Stimulated activated CD4-positive, alpha-beta T cell treated with anti-CD3 and anti-CD28 coated beads, Interleukin-2, amount 100 ng/mL, for 24 hours (primary cell): ENCODE results near the gene UTP14C.
"Not testable (repeated sequence)": the region's sequence is repeated elsewhere in the genome, so short reads cannot be mapped to it uniquely, and the experiment has no call there.

Source experiments
- DNase-seq, 2 donors: peaks; one replicate each; pipeline ENCODE4 v3.0.0-alpha.2; 2020

UTP14C gene

DNA sequence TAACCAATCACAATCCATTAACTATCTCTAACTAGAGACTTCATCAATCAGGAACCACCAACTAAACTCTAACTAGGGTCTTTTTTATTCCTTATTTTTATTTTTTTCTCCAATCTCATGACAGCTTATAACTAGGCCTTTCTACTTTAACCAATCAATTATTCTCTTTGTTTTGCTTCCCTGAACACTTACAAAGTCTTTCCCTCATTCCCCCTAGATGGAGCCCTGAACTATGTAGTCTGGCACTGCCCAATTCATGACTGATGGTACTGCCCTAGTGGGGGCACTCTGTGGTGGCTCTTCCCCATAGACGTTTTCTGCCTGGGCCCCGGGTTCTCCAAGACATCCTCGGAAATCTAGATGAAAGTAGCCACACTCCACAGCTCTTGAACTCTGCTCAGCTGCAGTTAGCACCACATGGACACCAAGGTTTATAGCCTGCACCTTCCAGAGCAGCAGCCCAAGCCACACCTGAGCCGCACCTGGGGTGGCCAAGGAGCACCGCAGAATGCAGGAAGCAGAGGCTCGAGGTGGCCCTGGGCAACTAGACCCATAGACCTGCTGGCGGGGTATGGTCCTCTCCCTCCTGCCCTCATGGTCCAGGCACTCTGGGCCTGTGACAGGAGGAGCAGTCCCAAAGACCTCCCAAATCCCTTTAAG, 19.9 kb upstream of the UTP14C start:
- no peak for DNase-seq

DNA sequence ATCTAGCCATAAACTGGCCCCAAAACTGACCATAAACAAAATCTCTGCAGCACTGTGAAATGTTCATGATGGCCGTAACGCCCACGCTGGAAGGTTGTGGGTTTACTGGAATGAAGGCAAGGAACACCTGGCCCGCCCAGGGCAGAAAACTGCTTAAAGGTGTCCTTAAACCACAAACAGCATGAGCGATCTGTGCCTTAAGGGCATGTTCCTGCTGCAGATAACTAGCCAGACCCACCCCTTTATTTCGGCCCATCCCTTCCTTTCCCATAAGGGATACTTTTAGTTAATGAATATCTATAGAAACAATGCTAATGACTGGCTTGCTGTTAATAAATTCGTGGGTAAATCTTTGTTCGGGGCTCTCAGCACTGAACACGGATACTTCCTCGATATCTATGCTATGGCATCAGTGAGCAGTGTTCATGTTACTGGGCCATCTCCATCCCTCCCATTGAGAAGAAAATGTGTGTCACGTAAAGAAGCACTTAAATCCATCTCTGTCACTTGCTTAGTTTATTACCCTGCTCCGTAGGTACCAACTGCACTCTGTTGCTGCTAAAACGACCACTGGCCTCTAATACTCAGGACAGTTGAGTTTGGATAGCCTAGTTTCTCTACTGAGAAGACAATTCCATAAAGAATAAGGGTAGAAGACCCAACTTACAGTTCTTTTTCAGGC, 18.5 kb upstream of the UTP14C start:
- no peak for DNase-seq

DNA sequence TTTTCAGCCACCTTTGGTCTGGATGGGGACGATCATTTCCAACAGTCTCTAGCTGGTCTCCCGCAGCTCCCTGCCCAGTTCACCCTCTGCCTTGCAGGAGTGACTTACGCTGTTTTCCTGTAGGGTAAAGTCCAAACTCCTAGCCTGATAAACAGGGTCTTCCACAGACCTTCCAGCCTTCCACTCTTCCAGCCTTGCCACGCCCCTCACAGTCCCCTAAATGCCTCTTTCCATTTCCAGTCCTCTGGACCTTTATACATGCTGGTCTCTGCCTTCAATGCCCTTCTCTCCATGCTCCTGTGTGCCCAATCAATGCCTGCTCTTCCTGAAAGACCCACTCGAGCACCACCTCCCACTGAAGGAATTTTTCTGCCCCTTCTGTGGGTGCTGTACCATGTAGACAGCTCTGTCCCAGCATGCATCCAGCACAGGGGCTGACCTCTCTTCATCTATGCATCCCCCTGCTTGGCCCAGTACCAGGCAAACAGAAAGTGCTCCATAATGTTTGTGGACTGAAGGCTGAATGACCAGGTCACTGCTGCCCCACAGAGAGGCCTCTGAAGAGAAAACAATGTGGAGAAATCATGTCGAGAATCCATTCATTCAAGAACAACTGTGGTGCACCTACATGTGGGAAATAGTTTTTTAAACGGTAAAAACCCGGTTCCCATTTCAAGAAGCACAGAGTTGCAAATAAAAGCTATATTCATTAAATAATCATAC, 17.8 kb upstream of the UTP14C start:
- no peak for DNase-seq

DNA sequence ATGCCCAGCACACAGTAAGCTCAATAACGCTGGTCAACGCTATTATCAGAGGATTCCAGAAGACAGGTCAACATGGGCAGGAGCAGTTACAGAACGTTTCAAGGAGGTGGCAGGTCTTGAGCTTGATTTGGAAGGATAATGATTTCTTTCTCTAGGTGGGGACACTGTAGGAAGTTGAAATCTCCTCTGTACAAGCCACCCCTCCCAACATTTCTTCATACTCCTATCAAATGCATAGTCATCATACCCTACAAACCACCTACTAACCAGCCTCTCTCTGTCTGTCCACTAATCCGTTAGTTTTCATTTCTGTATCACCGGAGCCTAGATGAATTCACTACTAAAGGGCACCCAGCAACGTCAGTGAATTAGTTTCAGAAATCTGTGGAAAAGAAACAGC, 14.5 kb upstream of the UTP14C start:
- DNase-seq, result no peak

DNA sequence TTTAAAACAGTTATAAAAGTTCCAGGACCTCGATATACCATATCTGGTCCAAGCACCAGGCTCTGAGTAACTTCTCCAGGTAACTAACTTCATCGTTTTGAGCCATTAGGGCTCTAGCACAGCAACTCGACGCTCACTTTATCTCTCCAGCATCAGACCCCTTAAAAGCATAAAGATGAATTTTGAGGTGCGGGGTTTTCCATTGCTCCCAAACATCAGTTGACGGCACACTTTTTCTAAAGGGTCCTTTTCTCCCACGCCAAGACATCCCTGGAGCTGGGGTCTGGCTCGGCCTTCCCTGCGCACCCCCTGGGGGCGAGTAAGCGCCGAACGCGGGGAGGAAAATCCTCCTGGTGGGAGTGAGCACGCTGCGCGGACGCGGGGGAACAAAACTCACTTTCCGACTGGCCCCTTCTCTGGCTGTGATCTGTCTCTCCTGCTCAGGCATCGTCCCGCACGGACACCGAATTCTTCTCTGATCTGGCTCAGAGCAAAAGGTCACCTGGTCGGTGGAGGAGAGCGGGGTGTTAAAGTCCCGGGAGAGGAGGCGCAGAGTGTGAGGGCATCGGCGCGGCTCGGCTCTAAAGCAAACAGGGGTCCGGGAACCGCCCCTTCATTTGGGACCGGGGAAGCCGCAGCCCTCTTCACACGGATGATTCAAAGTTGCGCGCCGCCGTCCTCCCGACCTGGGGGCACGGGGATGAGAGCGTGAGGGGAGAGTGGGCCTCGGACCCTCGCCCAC, 13.4 kb upstream of the UTP14C start, which contains the start of gene ATP7B:
Gene ATP7B, minus strand, starts transcription at position 561 of the 742 bp plus-strand sequence. Its CDS starts 113 bp downstream, at position 448.
- DNase-seq, result peak; percentile 16 to 36

DNA sequence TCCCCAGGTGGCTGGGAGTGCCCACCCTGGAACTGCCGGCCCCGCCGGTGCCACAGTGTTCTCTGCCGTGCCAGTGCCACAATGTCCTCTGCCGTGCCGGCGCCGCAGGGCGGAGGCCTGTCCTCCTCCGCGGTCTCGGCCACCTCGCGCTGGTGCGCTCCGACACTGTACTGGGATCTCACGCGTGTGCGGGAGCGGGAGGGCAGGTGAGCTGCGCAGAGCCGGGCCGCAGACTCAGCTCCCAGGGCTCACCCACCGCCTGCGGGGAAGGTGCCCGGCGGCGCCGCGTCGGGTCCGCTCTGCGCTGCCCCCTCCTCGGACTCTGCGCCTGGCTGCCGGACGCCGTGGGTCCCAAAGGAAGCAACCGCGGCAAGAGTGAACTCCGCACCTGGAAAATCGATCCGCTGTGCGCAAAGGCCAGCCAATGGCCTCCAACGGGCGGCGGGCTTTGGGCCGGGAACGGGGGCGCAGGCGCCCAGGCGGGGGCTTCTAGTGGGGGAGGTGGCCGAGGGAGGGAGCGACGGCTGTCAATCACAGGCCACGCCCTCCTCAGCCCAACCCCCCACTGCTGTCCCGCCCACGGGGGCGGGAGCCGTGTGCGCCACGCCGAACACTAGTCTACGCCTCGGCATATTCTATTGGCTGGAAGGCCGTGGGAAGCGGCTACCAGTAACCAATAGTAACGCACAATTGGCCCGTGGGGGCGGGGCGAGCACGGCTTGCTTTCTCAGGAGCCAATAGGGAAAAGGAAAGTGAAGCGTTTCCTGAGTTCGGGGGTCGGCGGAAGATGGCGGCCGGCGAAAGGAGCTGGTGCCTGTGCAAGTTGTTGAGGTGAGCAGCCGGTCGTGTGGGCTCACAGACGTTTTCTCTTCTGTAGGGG, 12.6 kb upstream of the UTP14C start, which contains the start of gene ALG11:
Gene ALG11, plus strand, starts transcription at position 767 of the 880 bp plus-strand sequence. Its CDS starts 21 bp downstream, at position 788.
- peak; percentile 100 for DNase-seq

DNA sequence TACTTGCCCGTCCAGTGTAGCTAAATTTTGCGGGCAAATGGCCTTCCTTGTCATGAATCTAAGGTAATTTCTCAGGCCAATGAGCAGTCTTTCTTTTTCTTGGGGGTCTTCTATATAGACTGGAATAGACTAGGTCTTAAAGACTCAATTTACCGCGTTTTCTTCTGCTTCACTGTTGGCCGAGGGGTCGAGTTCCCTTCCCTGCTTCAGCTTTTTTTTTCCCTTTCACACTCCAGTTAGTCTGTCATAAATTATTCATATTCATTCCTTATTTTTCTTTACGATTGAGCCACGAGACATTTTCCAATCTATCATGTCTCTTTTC, 12.0 kb upstream of the UTP14C start:
- no peak for DNase-seq

DNA sequence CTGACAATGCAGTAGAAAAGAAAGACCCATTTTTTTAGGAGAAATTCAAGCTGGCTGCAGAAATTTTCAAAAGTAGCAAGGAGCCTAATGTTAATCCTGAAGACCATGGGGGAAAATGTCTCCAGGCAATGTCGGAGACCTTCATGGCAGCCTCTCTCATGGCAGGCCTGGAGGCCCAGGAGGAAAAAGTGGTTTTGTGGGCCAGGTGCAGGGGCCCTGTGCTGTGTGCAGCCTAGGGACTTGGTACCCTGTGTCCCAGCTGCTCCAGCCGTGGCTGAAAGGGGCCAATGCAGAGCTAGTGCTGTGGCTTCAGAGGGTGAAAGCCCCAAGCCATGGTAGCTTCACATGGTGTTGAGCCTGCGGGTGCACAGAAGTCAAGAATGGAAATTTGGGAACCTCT, 8.2 kb upstream of the UTP14C start:
- no peak for DNase-seq

DNA sequence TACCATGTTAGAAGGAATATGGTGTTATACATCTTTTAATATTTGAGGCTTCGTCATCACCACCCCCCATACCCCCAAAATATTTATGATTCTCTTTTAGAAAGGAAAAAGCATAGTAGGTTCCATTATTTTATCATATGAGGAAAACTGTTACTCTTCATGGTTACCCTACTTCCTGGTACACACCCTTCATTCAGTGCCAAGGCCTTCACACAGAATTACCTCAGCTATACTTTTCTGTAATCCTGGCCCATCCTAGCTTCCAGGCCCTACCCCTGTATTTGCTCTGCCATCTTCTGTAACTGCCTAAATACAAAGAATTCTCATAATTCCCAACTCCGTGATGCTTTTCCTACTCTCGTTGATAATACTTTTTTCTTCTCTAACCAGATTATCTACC, 4.3 kb upstream of the UTP14C start:
- DNase-seq, result no peak

DNA sequence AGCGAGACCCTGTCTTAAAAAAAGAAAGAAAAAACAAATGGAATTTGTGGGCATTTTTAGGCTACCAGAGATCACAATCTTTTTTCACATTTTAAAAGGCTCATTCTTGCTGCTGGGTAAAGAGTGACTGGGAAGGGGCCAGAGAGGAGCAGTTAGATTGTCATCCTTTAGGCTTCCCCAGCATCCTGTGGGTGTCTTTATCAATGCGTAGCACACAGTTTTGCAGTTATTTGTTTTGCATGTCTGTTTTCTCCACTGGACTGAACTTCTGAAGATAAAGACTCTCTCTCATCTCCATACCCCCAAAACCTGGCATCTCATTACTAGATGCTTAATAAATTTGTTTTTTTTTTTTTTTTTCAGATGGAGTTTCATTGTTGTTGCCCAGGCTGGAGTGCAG, 2.1 kb upstream of the UTP14C start:
- DNase-seq, result no peak

DNA sequence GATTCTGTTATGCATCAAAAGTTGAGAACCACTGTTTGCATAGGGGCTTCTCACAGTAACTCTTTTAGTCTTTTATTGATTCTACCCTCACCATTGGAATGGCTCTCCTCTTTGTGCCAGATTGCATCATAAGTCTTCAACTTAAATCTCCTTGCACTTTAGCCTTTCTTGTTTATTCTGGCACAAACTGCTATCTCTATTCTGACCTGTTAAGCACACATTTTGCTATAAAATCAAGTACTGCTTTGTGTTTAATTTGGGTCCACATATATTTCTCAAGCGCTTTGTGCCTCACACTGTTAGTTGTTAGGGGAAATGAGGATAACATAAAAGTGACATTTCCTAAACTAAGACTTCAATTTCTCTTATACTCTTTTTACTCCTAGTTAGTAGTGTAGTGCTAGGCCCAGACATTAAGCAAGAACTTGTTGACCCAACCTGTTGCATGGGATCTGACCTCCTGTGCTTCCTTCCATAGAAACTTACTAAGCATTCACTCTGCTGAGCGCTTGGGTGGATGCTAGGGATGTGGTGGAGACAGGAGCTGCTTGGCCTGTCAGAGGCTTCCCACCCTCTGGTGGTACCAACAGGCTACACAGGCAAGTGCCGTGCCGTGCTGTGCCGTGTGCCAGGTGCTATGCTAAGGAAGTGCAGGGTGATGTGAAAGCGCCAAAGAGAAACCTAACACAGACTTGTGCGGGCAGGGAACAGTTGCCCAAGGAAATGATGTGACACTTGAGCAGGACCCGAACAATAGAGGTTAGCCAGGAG, 1.2 kb downstream of the UTP14C start:
- no peak for DNase-seq

DNA sequence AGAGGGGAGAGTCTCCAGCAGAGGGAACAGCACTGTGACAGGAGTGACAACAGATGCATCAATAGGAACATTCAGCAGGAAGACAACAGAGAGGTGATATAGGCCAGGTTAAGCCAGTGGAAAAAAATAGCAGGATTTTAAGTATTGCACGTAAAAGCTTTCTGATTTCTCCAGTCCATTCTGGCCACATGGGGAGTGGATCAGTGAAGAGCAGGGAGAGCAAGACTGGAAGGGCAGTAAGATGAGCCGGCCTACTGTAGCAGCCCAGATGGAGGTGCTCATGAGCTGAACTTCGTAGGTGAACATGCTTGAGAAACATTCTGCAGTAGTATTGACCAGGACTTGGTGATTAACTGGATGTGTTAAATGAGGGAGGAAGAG, 1.7 kb downstream of the UTP14C start:
- DNase-seq, result no peak

DNA sequence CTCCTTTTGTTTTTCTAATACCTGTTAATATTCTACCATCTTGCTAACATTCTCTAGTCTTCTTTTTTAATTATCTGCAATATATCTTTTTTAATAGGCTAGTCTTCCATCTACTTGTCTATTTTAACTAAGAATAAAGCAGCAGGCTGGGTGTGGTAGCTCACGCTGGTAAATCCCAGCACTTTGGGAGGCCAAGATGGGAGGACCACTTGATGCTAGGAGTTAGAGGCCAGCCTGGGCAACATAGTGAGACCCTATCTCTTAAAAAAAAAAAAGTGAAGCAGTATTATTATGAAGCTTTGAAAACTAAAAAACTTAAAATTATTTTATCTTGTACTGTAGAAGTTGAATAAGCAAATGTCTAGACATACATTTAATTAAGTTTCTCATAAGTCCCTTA, 3.3 kb downstream of the UTP14C start:
- DNase-seq, result no peak

DNA sequence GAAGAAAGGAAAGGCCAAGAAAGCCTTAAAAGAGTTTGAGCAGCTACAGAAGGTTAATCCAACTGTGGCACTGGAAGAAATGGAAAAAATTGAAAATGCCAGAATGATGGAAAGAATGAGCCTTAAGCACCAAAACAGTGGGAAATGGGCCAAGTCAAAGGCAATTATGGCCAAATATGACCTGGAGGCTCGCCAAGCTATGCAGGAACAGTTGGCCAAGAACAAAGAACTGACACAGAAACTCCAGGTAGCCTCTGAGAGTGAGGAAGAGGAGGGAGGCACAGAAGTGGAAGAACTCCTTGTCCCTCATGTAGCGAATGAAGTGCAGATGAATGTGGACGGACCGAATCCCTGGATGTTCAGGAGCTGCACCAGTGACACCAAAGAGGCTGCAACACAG, 5.1 kb downstream of the UTP14C start:
- no peak for DNase-seq

DNA sequence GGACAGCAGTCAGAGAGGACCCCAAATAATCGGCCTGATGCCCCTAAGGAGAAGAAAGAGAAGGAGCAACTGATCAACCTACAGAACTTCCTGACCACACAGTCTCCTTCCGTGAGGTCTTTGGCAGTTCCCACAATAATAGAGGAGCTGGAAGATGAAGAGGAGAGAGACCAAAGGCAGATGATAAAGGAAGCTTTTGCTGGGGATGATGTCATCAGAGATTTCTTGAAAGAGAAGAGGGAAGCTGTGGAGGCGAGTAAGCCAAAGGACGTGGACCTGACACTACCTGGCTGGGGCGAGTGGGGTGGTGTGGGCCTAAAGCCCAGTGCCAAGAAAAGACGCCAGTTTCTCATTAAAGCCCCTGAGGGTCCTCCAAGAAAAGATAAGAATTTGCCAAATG, 5.9 kb downstream of the UTP14C start:
- DNase-seq, result not testable (repeated sequence)

DNA sequence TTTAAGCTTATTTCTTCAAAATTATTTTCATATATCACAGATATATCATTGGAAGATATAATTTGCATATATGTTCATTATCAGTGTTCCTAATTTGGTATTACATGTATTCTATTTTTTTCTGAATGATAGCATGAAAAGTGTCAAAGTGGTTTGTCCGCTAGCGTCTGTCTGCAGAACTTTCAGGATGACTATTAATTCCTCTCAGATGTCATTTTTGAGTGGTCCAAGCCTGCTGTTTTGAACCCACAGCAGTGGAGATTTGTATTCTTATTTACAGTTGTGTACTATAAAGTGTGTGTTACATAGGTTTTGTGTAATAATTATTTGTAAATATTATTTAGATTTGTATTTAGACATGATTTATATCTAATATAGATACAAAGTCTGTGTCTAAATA, 8.5 kb downstream of the UTP14C start:
- no peak for DNase-seq

DNA sequence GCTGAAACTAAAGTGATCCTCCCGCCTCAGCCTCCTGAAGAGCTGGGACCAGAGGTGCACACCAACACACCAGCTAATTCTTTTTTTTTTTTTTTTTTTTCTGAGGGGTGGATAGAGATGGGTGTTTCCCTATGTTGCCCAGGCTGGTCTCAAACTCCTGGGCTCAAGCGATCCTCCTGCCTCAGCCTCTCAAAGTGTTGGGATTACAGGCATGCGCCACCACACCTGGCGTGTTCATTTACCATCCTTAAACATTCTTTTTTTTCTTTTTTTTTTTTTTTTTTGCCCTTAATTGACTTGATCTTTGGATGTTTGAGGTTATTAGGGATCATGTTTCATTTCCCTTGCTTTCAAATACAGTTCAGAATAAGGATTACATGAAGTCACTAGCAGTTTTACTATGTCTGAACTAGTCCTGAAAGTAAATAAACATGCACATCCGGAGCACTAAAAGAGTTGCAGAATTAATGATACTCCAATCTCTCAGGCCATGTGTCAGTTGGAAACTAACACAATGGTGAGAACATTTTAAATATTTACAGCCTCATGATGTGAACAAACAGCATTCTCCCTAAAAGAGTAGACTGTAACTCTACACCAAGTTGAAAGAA, 10.2 kb downstream of the UTP14C start:
- DNase-seq, result no peak

DNA sequence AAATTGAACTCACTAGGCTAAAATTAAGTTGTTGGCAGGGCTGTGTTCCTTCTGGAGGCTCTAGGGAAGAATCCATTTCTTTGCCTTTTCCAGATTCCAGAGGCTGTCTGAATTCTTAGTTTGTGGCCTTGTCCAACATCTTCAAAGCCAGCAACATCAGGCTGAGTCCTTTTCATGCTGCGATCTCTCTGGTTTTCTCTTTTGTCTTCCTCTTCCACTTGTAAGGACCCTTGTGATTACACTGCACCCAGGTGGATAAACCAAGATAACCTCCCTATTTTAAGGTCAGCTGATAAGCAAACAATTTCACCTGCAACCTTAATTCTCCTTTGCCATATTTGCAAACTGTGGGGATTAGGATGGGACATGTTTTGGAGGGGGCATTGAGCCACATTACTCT, 11.5 kb downstream of the UTP14C start:
- DNase-seq, result no peak

DNA sequence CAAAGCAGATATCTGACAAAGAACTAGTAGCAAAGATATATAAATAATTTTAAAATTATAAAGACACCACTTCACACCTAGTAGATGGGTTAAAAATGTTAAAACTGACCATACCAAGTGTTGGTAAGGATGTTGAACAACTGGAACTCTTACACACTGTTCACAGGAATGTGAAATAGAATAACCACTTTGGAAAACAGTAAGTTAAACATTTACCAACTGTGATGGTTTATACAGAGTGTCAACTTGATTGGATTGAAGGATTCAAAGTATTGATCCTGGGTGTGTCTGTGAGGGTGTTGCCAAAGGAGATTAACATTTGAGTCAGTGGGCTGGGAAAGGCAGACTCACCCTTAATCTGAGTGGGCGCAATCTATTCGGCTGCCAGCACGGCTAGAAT, 19.2 kb downstream of the UTP14C start:
- DNase-seq, result no peak

DNA sequence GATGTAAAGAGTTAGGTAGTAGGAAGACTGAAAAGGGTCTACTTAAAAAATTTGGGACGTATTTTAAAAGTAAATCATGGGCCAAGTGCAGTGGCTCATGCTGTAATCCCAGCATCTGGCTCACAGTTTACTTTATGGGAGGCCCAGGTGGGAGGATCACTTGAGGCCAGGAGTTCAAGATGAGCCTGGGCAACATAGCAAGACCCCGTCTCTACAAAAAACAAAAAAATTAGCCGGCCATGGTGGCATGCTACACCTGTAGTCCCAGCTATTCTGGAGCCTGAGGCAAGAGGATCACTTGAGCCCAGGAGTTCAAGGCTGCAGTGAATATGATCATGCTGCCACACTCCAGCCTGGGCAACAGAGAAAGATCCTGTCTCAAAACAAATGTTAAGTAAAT, 23.0 kb downstream of the UTP14C start:
- no peak for DNase-seq

DNA sequence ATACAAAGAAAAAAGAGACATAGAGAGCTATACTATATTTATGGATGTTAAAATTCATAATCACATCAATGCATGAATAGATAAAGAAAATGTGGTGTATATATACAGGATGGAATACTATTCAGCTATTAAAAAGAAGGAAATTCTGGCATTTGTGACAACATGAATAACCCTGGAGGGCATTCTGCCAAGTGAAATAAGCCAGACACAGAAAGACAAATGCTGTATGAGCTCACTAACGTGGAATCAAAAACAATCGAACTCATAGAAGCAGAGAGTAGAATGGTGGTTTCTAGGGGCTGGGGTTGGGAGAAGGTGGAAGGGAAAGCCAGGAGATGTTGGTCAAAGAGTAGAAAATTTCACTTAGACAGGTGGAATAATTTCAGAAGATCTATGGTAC, 24.0 kb downstream of the UTP14C start:
- DNase-seq, result no peak
